IMR-90 (cell line): ENCODE results near the gene INTS3. TPM values are rescaled to one million over a fixed set of nuclear protein-coding genes. Genes with fewer than 3 reads are reported as not detected.

Experiments used
- ATAC-seq: fragments of 200-7000 bp; cut with Tn5 transposase; 2 replicates; pipeline ENCODE4 v1.9.1; 2020; ENCODE audit warnings: low read depth, mild to moderate bottlenecking, moderate library complexity
- BruUV-seq: library from RNA; stranded (reverse); fragments of 400-500 nt; replicated peaks from 2 replicates; lab custom pipeline; 2021; lab: Mats Ljungman, UMichigan
- CTCF ChIA-PET: fragments of 300-600 bp; formaldehyde crosslinking; extraction: SDS; loops from one replicate; lab custom pipeline; 2021; ENCODE audit warnings: antibody characterized with exemption; lab: Yijun Ruan, JAX
- POLR2A ChIA-PET: fragments of 300-600 bp; sonication (Branson Sonifier 250); formaldehyde crosslinking; loops from one replicate; lab custom pipeline; 2022; ENCODE audit warnings: antibody characterized with exemption; ENCODE audit not compliant: unreplicated experiment; lab: Charles Lee
- DNase-seq: peaks from one replicate; pipeline ENCODE4 v3.0.0; 2013
- H2AFZ ChIP-seq: replicated peaks from 2 replicates; pipeline ENCODE3; 2013; ENCODE audit warnings: low read length, mild to moderate bottlenecking; ENCODE audit not compliant: poor library complexity
- H2AK5ac ChIP-seq: 2 replicates; pipeline ENCODE4 v1.6.1; 2013; ENCODE audit warnings: low read depth, low read length, inconsistent platforms
- H2AK9ac ChIP-seq: replicated peaks from 2 replicates; pipeline ENCODE3; 2013; ENCODE audit warnings: mild to moderate bottlenecking, low read depth, low read length, moderate library complexity; ENCODE audit not compliant: poor library complexity
- H2BK120ac ChIP-seq: 2 replicates; pipeline ENCODE4 v1.6.1; 2013; ENCODE audit warnings: low read depth, low read length, inconsistent platforms
- H2BK15ac ChIP-seq: 3 replicates; pipeline ENCODE4 v1.6.1; 2013; ENCODE audit warnings: low read depth, low read length, inconsistent platforms
- H2BK20ac ChIP-seq: 2 replicates; pipeline ENCODE4 v1.6.1; 2013; ENCODE audit warnings: low read depth, mild to moderate bottlenecking, inconsistent platforms, low read length, moderate library complexity
- H2BK5ac ChIP-seq: 2 replicates; pipeline ENCODE4 v1.6.1; 2013; ENCODE audit warnings: mild to moderate bottlenecking, low read depth, low read length, inconsistent platforms; ENCODE audit not compliant: poor library complexity, severe bottlenecking
- H3K14ac ChIP-seq: replicated peaks from 2 replicates; pipeline ENCODE4 v1.6.1; 2013; ENCODE audit warnings: low read depth, low read length, inconsistent platforms
- H3K18ac ChIP-seq: 2 replicates; pipeline ENCODE4 v1.6.1; 2013; ENCODE audit warnings: low read depth, low read length, control low read depth
- H3K23ac ChIP-seq: 2 replicates; pipeline ENCODE4 v1.6.1; 2013; ENCODE audit warnings: low read depth, low read length, inconsistent platforms
- H3K27ac ChIP-seq: 2 replicates; pipeline ENCODE4 v1.5.1; 2013; ENCODE audit warnings: mild to moderate bottlenecking, control low read depth, low read length; ENCODE audit not compliant: insufficient read depth
- H3K27me3 ChIP-seq: 2 replicates; pipeline ENCODE4 v1.6.1; 2013; ENCODE audit warnings: low read length; ENCODE audit not compliant: control insufficient read depth, insufficient read depth
- H3K36me3 ChIP-seq: 2 replicates; pipeline ENCODE4 v1.6.1; 2013; ENCODE audit warnings: low read length, mixed read lengths; ENCODE audit not compliant: control insufficient read depth, insufficient read depth
- H3K4ac ChIP-seq: 2 replicates; pipeline ENCODE4 v1.6.1; 2013; ENCODE audit warnings: low read depth, low read length, inconsistent platforms
- H3K4me1 ChIP-seq: 2 replicates; pipeline ENCODE4 v1.6.1; 2013; ENCODE audit warnings: low read length, mixed read lengths; ENCODE audit not compliant: control insufficient read depth, insufficient read depth
- H3K4me2 ChIP-seq: 2 replicates; pipeline ENCODE4 v1.6.1; 2013; ENCODE audit warnings: low read depth, mild to moderate bottlenecking, control low read depth, low read length, moderate library complexity
- H3K4me3 ChIP-seq: 2 replicates; pipeline ENCODE4 v1.5.1; 2013; ENCODE audit warnings: low read depth, mild to moderate bottlenecking, control low read depth, low read length, moderate library complexity; ENCODE audit not compliant: insufficient read depth
- H3K56ac ChIP-seq: 2 replicates; pipeline ENCODE4 v1.6.1; 2013; ENCODE audit warnings: low read length, inconsistent platforms; ENCODE audit not compliant: insufficient read depth; ENCODE audit errors: extremely low read depth
- H3K79me1 ChIP-seq, 2 experiments: 2 replicates each; pipeline ENCODE4 v1.6.1; 2013; ENCODE audit warnings: low read length in 2 of 2, inconsistent platforms in 1 of 2, low read depth in 1 of 2
- H3K9ac ChIP-seq: 2 replicates; pipeline ENCODE4 v1.6.1; 2013; ENCODE audit warnings: low read depth, low read length, control low read depth
- H3K9me1 ChIP-seq: 2 replicates; pipeline ENCODE4 v1.6.1; 2013; ENCODE audit warnings: low read length, inconsistent platforms; ENCODE audit not compliant: insufficient read depth
- H3K9me3 ChIP-seq: 2 replicates; pipeline ENCODE4 v1.6.1; 2013; ENCODE audit warnings: low read length; ENCODE audit not compliant: control insufficient read depth, insufficient read depth
- H4K20me1 ChIP-seq: 2 replicates; pipeline ENCODE4 v1.6.1; 2013; ENCODE audit warnings: low read length, inconsistent platforms; ENCODE audit not compliant: insufficient read depth
- H4K5ac ChIP-seq: 2 replicates; pipeline ENCODE4 v1.6.1; 2013; ENCODE audit warnings: mild to moderate bottlenecking, low read depth, low read length, control low read depth
- H4K8ac ChIP-seq, 2 experiments: 2 replicates each; pipeline ENCODE4 v1.6.1; 2013; ENCODE audit warnings: low read depth in 2 of 2, low read length in 2 of 2, control low read depth in 1 of 2, inconsistent platforms in 1 of 2
- H4K91ac ChIP-seq: 2 replicates; pipeline ENCODE4 v1.6.1; 2013; ENCODE audit warnings: low read depth, low read length, inconsistent platforms; ENCODE audit not compliant: insufficient read depth
- CEBPB ChIP-seq: IDR thresholded peaks from 2 replicates; pipeline ENCODE4 v1.6.1; 2012; ENCODE audit warnings: low read depth, low read length, improper control_type of control experiment
- CHD1 ChIP-seq: IDR thresholded peaks from 2 replicates; pipeline ENCODE4 v1.6.1; 2012; ENCODE audit warnings: low read depth, low read length, improper control_type of control experiment
- CTCF ChIP-seq: conservative IDR thresholded peaks from 2 replicates; pipeline ENCODE4 v1.5.1; 2012; ENCODE audit warnings: mild to moderate bottlenecking, low read depth, low read length, improper control_type of control experiment
- FOS ChIP-seq: fragments of 150-350 bp; IDR thresholded peaks from 2 replicates; pipeline ENCODE4 v1.6.1; 2016; ENCODE audit warnings: low read depth, low read length
- MXI1 ChIP-seq: IDR thresholded peaks from 2 replicates; pipeline ENCODE4 v1.6.1; 2012; ENCODE audit warnings: low read depth, mild to moderate bottlenecking, low read length, moderate library complexity, borderline replicate concordance
- RAD21 ChIP-seq: IDR thresholded peaks from 2 replicates; pipeline ENCODE4 v1.6.1; 2012; ENCODE audit warnings: low read length, improper control_type of control experiment
- WGBS, 2 experiments: methylation state at CpG; one replicate each; pipeline versions ENCODE4 v1.1.5 to v1.1.7; 2013; ENCODE audit warnings: missing lambda C conversion rate in 2 of 2; ENCODE audit not compliant: insufficient read length in 1 of 2; ENCODE audit errors: extremely low coverage in 2 of 2; 5-methylcytosine and 5-hydroxymethylcytosine counted together
- dilution Hi-C: fragments of 300-500 bp; cut with HindIII; formaldehyde crosslinking; loops from one replicate; pipeline ENCODE4 v1.14.3; 2018; ENCODE audit warnings: low sequenced_read_pairs; ENCODE audit not compliant: unreplicated experiment
- in situ Hi-C: fragments of 300-500 bp; cut with MboI; formaldehyde crosslinking; loops from 3 replicates; pipeline ENCODE4 v1.14.3; 2019; ENCODE audit warnings: low sequenced_read_pairs, inconsistent platforms, mixed read lengths
- intact Hi-C: fragments of 100-400 bp; cut with micrococcal nuclease; formaldehyde crosslinking; loops from 2 replicates; pipeline ENCODE4 v1.10.0; 2022
- polyA plus RNA-seq, 3 experiments: library from polyadenylated mRNA; depleted of rRNA; stranded (reverse); fragments of >200 nt; gene quantifications; 2 replicates each; pipeline ENCODE4 v1.2.3, GENCODE V29; 2012; ENCODE audit warnings: low replicate concordance in 1 of 3
- total RNA-seq: library from RNA; depleted of rRNA; stranded (reverse); fragments of >200 nt; gene quantifications from 2 replicates; pipeline ENCODE4 v1.2.3, GENCODE V29; 2012

Gene INTS3
- total and polyA plus RNA-seq, 2 of the 4 experiments (the other 2 are of a cell fraction), result 33.5 to 59.4 TPM

GRCh38 chr1:153790966-153791647 lies 63.3 kb downstream of the INTS3 start (continued):
- peak; percentile 99 for TF ChIP-seq CEBPB
- TF ChIP-seq RAD21, result no peak

GRCh38 chr1:153791648-153792253 lies 63.9 kb downstream of the INTS3 start:
- Histone ChIP-seq H2BK5ac (peak overlapping the region; percentile 67), H4K91ac (peak overlapping the region; percentile 78), H4K5ac (peak overlapping the region; percentile 79), H2BK120ac (peak overlapping the region; percentile 94), H3K36me3 (no peaks in the 10 kb centered on the region), H3K9ac (no peak overlapping the region; the same call in 1 of the 2 replicates), H2AK9ac (peak overlapping the region; percentile 83), H4K8ac (peak overlapping the region in 1 of 2 experiments; percentile 59; a peak in 2 of 4 replicates), H3K56ac (peak overlapping the region; percentile 8; the same call in 1 of the 2 replicates), H3K4me3 (no peak overlapping the region), H2BK15ac (peak overlapping the region; percentile 80; the same call in 2 of the 3 replicates), H3K18ac (peak overlapping the region; percentile 80), H2BK20ac (peak overlapping the region; percentile 96), H3K4ac (peak overlapping the region; percentile 98), H2AK5ac (peak overlapping the region; percentile 97), H3K14ac (peak overlapping the region; percentile 98), H3K9me3 (no peaks in the 10 kb centered on the region), H3K23ac (peak overlapping the region; percentile 97), H3K27ac (peak overlapping the region; percentile 84), H3K4me1 (peaks cover 11% of the 10 kb centered on the region), H3K4me2 (peak overlapping the region; percentile 68), H3K79me1 (0 out of 4 replicates have a peak, but pooled peaks cover 0 to 3% of the 10 kb centered on the region in 2 experiments), H2AFZ (peak overlapping the region; percentile 24), H3K27me3 (no peaks in the 10 kb centered on the region), H3K9me1 (peaks cover 10% of the 10 kb centered on the region), H4K20me1 (no peaks in the 10 kb centered on the region)
- in situ Hi-C loops (no loop called here), dilution Hi-C loops (no loop called here), intact Hi-C loops (loop anchor here (10.0 kb wide), 1 partner anchor 133 kb away; the partner anchor contains the start of gene GATAD2B)
- CTCF ChIA-PET, result no interaction called here
- peak; percentile 19 for ATAC-seq
- POLR2A ChIA-PET, result no interaction called here
- DNase-seq, result peak; percentile 72
- no TSS peak for BruUV-seq
- WGBS, 2 experiments, result no CpG with 5 or more reads among the region's 16 CpGs
- TF ChIP-seq MXI1 (no peak), CTCF (0 out of 2 replicates have a peak, but pooled peaks have one; percentile 10), FOS (0 out of 2 replicates have a peak, but pooled peaks have one; percentile 24), RAD21 (0 out of 2 replicates have a peak, but pooled peaks have one; percentile 16), CHD1 (no peak)
